CD14-positive monocyte (primary cell): ENCODE data around the gene MPC1. TPM values are rescaled to one million over a fixed set of nuclear protein-coding genes. Genes with fewer than 3 reads are reported as not detected.
A peak's percentile ranks its signal among the peaks of the same experiment; 100 is the strongest.
"Not testable (repeated sequence)": the region's sequence is repeated elsewhere in the genome, so short reads cannot be mapped to it uniquely, and the experiment has no call there.

ENCODE experiments used
- DNase-seq, 3 donors: peaks; one replicate each; pipeline ENCODE4 v3.0.0-alpha.2; 2011 to 2022
- H2AFZ ChIP-seq: 2 replicates; pipeline ENCODE4 v1.6.0; 2012; ENCODE audit warnings: mild to moderate bottlenecking, low read depth, low read length, inconsistent platforms; ENCODE audit not compliant: insufficient read depth, poor library complexity, severe bottlenecking
- H3K27ac ChIP-seq, 2 donors: 1 replicate in 1 of 2; 2 replicates in 1 of 2; pipeline ENCODE4 v1.5.1; 2012 to 2013; ENCODE audit warnings: low read length in 2 of 2, control low read depth in 1 of 2, inconsistent platforms in 1 of 2, low read depth in 1 of 2, mild to moderate bottlenecking in 1 of 2
- H3K27me3 ChIP-seq, 2 donors: one replicate each; pipeline versions ENCODE4 v1.6.0 to v1.6.1; 2011 to 2013; ENCODE audit warnings: low read length in 2 of 2; ENCODE audit not compliant: control insufficient read depth in 2 of 2, insufficient read depth in 2 of 2
- H3K36me3 ChIP-seq, 2 donors: replicated peaks in 1 of 2; 1 replicate in 1 of 2; 2 replicates in 1 of 2; pipeline versions ENCODE4 v1.5.1 to v1.6.1; 2012 to 2013; ENCODE audit warnings: low read length in 2 of 2, control low read depth in 1 of 2, inconsistent platforms in 1 of 2, mild to moderate bottlenecking in 1 of 2; ENCODE audit not compliant: insufficient read depth in 2 of 2, control insufficient read depth in 1 of 2
- H3K4me1 ChIP-seq, 2 donors: 1 replicate in 1 of 2; 2 replicates in 1 of 2; pipeline versions ENCODE4 v1.5.1 to v1.6.1; 2012 to 2013; ENCODE audit warnings: low read length in 2 of 2, control low read depth in 1 of 2, inconsistent platforms in 1 of 2, mild to moderate bottlenecking in 1 of 2, moderate library complexity in 1 of 2; ENCODE audit not compliant: insufficient read depth in 2 of 2, control insufficient read depth in 1 of 2
- H3K4me2 ChIP-seq: replicated peaks from 2 replicates; pipeline ENCODE3; 2012; ENCODE audit warnings: low read length, moderate library complexity, mild to moderate bottlenecking; ENCODE audit not compliant: poor library complexity, severe bottlenecking; ENCODE audit errors: extremely low read depth
- H3K4me3 ChIP-seq, 3 experiments: fragments of 200-600 bp in 1 of 3; sonication (generic) in 1 of 3; replicated peaks in 1 of 3; 1 replicate in 2 of 3; 2 replicates in 1 of 3; pipeline ENCODE4 v1.5.1; 2011 to 2013; ENCODE audit warnings: low read length in 3 of 3, mild to moderate bottlenecking in 3 of 3, control low read depth in 2 of 3, low read depth in 2 of 3, inconsistent platforms in 1 of 3, moderate library complexity in 1 of 3
- H3K79me2 ChIP-seq: 2 replicates; pipeline ENCODE4 v1.6.0; 2012; ENCODE audit warnings: mild to moderate bottlenecking, control low read depth, inconsistent platforms, low read length, moderate library complexity; ENCODE audit not compliant: insufficient read depth
- H3K9ac ChIP-seq: 2 replicates; pipeline ENCODE4 v1.6.0; 2017; ENCODE audit warnings: low read length, mild to moderate bottlenecking; ENCODE audit not compliant: insufficient read depth, poor library complexity, severe bottlenecking
- H3K9me3 ChIP-seq, 2 donors: replicated peaks in 1 of 2; 1 replicate in 1 of 2; 2 replicates in 1 of 2; pipeline versions ENCODE4 v1.5.1 to v1.6.1; 2012 to 2013; ENCODE audit warnings: low read length in 2 of 2, control low read depth in 1 of 2; ENCODE audit not compliant: control insufficient read depth in 1 of 2, insufficient read depth in 1 of 2
- H4K20me1 ChIP-seq: 2 replicates; pipeline ENCODE4 v1.6.0; 2012; ENCODE audit warnings: mild to moderate bottlenecking, low read length, control low read depth, moderate library complexity; ENCODE audit not compliant: insufficient read depth
- H3K27ac Mint-ChIP-seq, 7 donors: one replicate each; pipeline ENCODE4 v1.8.0; 2020; ENCODE audit warnings: mild to moderate bottlenecking in 7 of 7, mixed read lengths in 7 of 7, moderate library complexity in 6 of 7, inconsistent platforms in 2 of 7
- H3K27me3 Mint-ChIP-seq, 3 donors: one replicate each; pipeline ENCODE4 v1.8.0; 2021 to 2022; ENCODE audit warnings: low read depth in 3 of 3, mild to moderate bottlenecking in 3 of 3, mixed read lengths in 3 of 3, moderate library complexity in 3 of 3, inconsistent platforms in 1 of 3
- H3K36me3 Mint-ChIP-seq, 2 donors: one replicate each; pipeline ENCODE4 v1.8.0; 2020; ENCODE audit warnings: mixed read lengths in 2 of 2, inconsistent platforms in 1 of 2, mild to moderate bottlenecking in 1 of 2
- H3K4me1 Mint-ChIP-seq: one replicate; pipeline ENCODE4 v1.8.0; 2020; ENCODE audit warnings: mild to moderate bottlenecking, mixed read lengths
- H3K4me3 Mint-ChIP-seq, 2 donors: one replicate each; pipeline ENCODE4 v1.8.0; 2020; ENCODE audit warnings: mild to moderate bottlenecking in 2 of 2, mixed read lengths in 2 of 2, moderate library complexity in 1 of 2
- H3K9me3 Mint-ChIP-seq, 7 donors: one replicate each; pipeline ENCODE4 v1.8.0; 2020 to 2022; ENCODE audit warnings: mixed read lengths in 7 of 7, mild to moderate bottlenecking in 6 of 7, moderate library complexity in 6 of 7, inconsistent platforms in 2 of 7
- CTCF ChIP-seq: fragments of 200-600 bp; IDR thresholded peaks from one replicate; pipeline ENCODE4 v1.8.0; 2022; ENCODE audit warnings: antibody characterized with exemption, mild to moderate bottlenecking
- WGBS: methylation state at CpG from one replicate; pipeline ENCODE4 v1.1.5; 2013; ENCODE audit warnings: missing lambda C conversion rate; ENCODE audit not compliant: insufficient coverage; 5-methylcytosine and 5-hydroxymethylcytosine counted together
- intact Hi-C, 2 donors: fragments of 100-400 bp; cut with micrococcal nuclease; formaldehyde crosslinking; loops; one replicate each; pipeline versions ENCODE4 v1.15.0 to v1.15.1; 2023
- polyA plus RNA-seq, 3 donors: library from polyadenylated mRNA; depleted of rRNA in 1 of 3; unstranded in 2 of 3; stranded (reverse) in 1 of 3; fragments of 300-500 nt in 2 of 3; fragments of >200 nt in 1 of 3; fragmentation: Illumina TruSeq in 2 of 3; gene quantifications; 1 replicate in 2 of 3; 2 replicates in 1 of 3; pipeline ENCODE4 v1.2.3, GENCODE V29; 2012 to 2021

MPC1 gene
- polyA plus RNA-seq, 3 donors = 52.4 to 122 (median 104) TPM

- no peak for TF ChIP-seq CTCF
- Histone ChIP-seq H3K4me1 (peaks cover 32 to 34% of the 10 kb centered on the region in 2 donors), H4K20me1 (no peaks in the 10 kb centered on the region), H3K9ac (no peak overlapping the region), H3K9me3 (no peaks in the 10 kb centered on the region), H3K27me3 (no peaks in the 10 kb centered on the region), H3K4me3 (no peak overlapping the region), H3K4me2 (no peak overlapping the region), H3K79me2 (peaks cover 15% of the 10 kb centered on the region), H3K36me3 (no peaks in the 10 kb centered on the region), H2AFZ (no peak overlapping the region), H3K27ac (no peak overlapping the region)
- Mint-ChIP-seq H3K4me3 (no peak overlapping the region), H3K9me3 (peaks cover 0 to 10% (median 2%) of the 10 kb centered on the region in 7 donors), H3K27me3 (peaks cover 0 to 1% (median 0%) of the 10 kb centered on the region in 3 donors), H3K4me1 (peaks cover 27% of the 10 kb centered on the region), H3K27ac (peak overlapping the region in 6 of 7 donors; percentile 1 to 59 (median 50)), H3K36me3 (peaks cover 0 to 2% of the 10 kb centered on the region in 2 donors)
- WGBS = 100% methylated on average over 1 of the region's 3 CpGs
- DNase-seq = no peak
- intact Hi-C loops = no loop called here
Measured at GRCh38 chr6:166346449-166346848, 36.3 kb downstream of the MPC1 start.

- DNase-seq, intact Hi-C loops, H3K36me3 Mint-ChIP-seq, H3K9me3 ChIP-seq, H4K20me1 ChIP-seq, H3K36me3 ChIP-seq, H3K9me3 Mint-ChIP-seq, H3K4me3 Mint-ChIP-seq, H3K4me2 ChIP-seq, H3K9ac ChIP-seq, H3K27ac ChIP-seq, H3K4me3 ChIP-seq, H3K27ac Mint-ChIP-seq, H2AFZ ChIP-seq, H3K27me3 ChIP-seq, H3K27me3 Mint-ChIP-seq: not testable (repeated sequence)
- peaks cover 23% of the 10 kb centered on the region for H3K79me2 ChIP-seq
- peaks cover 29% of the 10 kb centered on the region for H3K4me1 Mint-ChIP-seq
- WGBS = 98% methylated on average over 6 of the region's 9 CpGs
- peaks cover 40 to 41% of the 10 kb centered on the region in 2 donors for H3K4me1 ChIP-seq
Measured at GRCh38 chr6:166345672-166346071, 37.1 kb downstream of the MPC1 start.

- H3K79me2 ChIP-seq = peaks cover 30% of the 10 kb centered on the region
- not testable (repeated sequence) for H3K27ac ChIP-seq, H2AFZ ChIP-seq, H3K4me3 ChIP-seq, H3K9ac ChIP-seq, H3K27me3 ChIP-seq, H3K9me3 Mint-ChIP-seq, DNase-seq, H3K27me3 Mint-ChIP-seq, H3K4me3 Mint-ChIP-seq, H3K9me3 ChIP-seq, H3K36me3 ChIP-seq, H3K36me3 Mint-ChIP-seq, H3K4me2 ChIP-seq
- Mint-ChIP-seq H3K4me1 (peaks cover 29% of the 10 kb centered on the region), H3K27ac (peak overlapping the region in 1 of 7 donors; percentile 2)
- 100% methylated on average over 2 of the region's 2 CpGs for WGBS
- peaks cover 44 to 45% of the 10 kb centered on the region in 2 donors for H3K4me1 ChIP-seq
- peaks cover 14% of the 10 kb centered on the region for H4K20me1 ChIP-seq
- intact Hi-C loops = loop anchor here (5.0 kb wide), 3 partner anchors 83 to 747 kb away; partner anchors contain the start of gene RPS6KA2 (in 1 of the 2)
Measured at GRCh38 chr6:166344921-166345320, 37.8 kb downstream of the MPC1 start.
